Measurements from ENCODE around the gene DCAF6.

- TF ChIP-seq ARNT (IDR thresholded peaks at IDR 0.05) (no peak), LEF1 (IDR thresholded peaks at IDR 0.05; ENCODE audit: borderline replicate concordance) (no peak), ELF4 (IDR thresholded peaks at IDR 0.05) (no peak), FOXA1 (IDR thresholded peaks at IDR 0.05) (no peak), SUZ12 (IDR thresholded peaks at IDR 0.05) (no peak), BHLHE40 (IDR thresholded peaks at IDR 0.05; ENCODE audit: borderline replicate concordance) (no peak)
These were observed 113.8 kb downstream of the DCAF6 start for GRCh38 chr1:168050307-168050706.

Measured in HEK293T (cell line).